ENCODE results near the gene PPA1.

Gene PPA1

GRCh38 chr10:70166394-70166793 lies 66.8 kb downstream of the PPA1 start:
- ATAC-seq, result no peak
- TF ChIP-seq PATZ1 (CRISPR knock-in tag; IDR thresholded peaks at IDR 0.05; ENCODE audit: borderline replicate concordance) (no peak), ARNTL (CRISPR knock-in tag; IDR thresholded peaks at IDR 0.05; ENCODE audit: borderline replicate concordance, low read depth) (no peak), GLIS3 (CRISPR knock-in tag; IDR thresholded peaks at IDR 0.05) (no peak), ZNF565 (CRISPR knock-in tag; conservative IDR thresholded peaks at IDR 0.05; ENCODE audit: low read depth) (no peak), ZC3H10 (CRISPR knock-in tag; IDR thresholded peaks at IDR 0.05) (no peak), CSRNP3 (CRISPR knock-in tag; IDR thresholded peaks at IDR 0.05) (no peak), BACH2 (CRISPR knock-in tag; IDR thresholded peaks at IDR 0.05; ENCODE audit: borderline replicate concordance) (no peak), RARB (CRISPR knock-in tag; IDR thresholded peaks at IDR 0.05) (no peak), TOX (CRISPR knock-in tag; IDR thresholded peaks at IDR 0.05; ENCODE audit: borderline replicate concordance) (no peak), TCF4 (CRISPR knock-in tag; IDR thresholded peaks at IDR 0.05; ENCODE audit: borderline replicate concordance) (no peak)

DNA sequence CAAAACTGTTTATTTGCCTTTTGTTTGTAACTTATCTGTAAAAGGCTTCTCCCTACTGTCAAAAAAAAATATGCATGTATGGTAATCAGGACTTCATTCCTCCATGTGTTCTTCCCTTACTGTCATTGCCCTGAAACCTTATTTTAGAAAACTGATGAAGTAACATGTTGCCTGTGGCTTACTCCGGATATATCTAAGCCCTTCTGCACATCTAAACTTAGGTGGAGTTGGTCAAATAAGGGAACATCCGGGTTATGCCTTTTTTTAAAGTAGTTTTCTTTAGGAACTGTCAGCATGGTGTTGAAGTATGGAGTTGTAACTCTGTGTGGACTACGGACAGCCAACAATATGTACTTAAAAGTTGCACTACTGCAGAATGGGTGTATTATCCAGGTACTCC lies 69.1 kb downstream of the PPA1 start:
- ATAC-seq, result no peak
- TF ChIP-seq ZC3H10 (CRISPR knock-in tag; IDR thresholded peaks at IDR 0.05) (no peak), BACH2 (CRISPR knock-in tag; IDR thresholded peaks at IDR 0.05; ENCODE audit: borderline replicate concordance) (no peak), GLIS3 (CRISPR knock-in tag; IDR thresholded peaks at IDR 0.05) (no peak), CSDC2 (CRISPR knock-in tag; IDR thresholded peaks at IDR 0.05) (no peak), ISL1 (CRISPR knock-in tag; IDR thresholded peaks at IDR 0.05) (no peak), ZFP3 (CRISPR knock-in tag; IDR thresholded peaks at IDR 0.05) (no peak), OSR1 (CRISPR knock-in tag; IDR thresholded peaks at IDR 0.05) (no peak), ZNF8 (CRISPR knock-in tag; IDR thresholded peaks at IDR 0.05) (no peak)

DNA sequence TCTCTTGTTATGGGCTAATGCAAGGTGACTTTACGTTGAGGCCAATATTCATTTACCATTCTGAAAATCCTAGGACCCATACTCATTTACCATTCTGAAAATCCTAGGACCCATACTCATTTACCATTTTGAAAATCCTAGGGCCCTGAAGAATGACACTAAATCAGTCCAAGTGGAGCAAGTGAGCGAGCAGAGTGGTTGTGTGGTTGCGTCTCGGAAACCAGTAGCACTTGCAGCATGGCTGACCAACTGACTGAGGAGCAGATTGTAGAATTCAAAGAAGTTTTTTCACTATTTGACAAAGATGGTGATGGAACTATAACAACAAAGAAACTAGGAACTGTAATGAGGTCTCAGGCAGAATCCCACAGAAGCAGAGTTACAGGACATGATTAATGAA lies 69.8 kb downstream of the PPA1 start:
- no peak for TF ChIP-seq GLIS3 (CRISPR knock-in tag; IDR thresholded peaks at IDR 0.05)
- TF ChIP-seq ZC3H10 (CRISPR knock-in tag; IDR thresholded peaks at IDR 0.05), result no peak
- TF ChIP-seq BACH2 (CRISPR knock-in tag; IDR thresholded peaks at IDR 0.05; ENCODE audit: borderline replicate concordance), result no peak
- TF ChIP-seq CSRNP3 (CRISPR knock-in tag; IDR thresholded peaks at IDR 0.05), result no peak
- no peak for TF ChIP-seq ISL1 (CRISPR knock-in tag; IDR thresholded peaks at IDR 0.05)
- TF ChIP-seq RARB (CRISPR knock-in tag; IDR thresholded peaks at IDR 0.05), result no peak
- TF ChIP-seq PPARA (CRISPR knock-in tag; IDR thresholded peaks at IDR 0.05; ENCODE audit: borderline replicate concordance), result no peak
- TF ChIP-seq, protein P1, sequence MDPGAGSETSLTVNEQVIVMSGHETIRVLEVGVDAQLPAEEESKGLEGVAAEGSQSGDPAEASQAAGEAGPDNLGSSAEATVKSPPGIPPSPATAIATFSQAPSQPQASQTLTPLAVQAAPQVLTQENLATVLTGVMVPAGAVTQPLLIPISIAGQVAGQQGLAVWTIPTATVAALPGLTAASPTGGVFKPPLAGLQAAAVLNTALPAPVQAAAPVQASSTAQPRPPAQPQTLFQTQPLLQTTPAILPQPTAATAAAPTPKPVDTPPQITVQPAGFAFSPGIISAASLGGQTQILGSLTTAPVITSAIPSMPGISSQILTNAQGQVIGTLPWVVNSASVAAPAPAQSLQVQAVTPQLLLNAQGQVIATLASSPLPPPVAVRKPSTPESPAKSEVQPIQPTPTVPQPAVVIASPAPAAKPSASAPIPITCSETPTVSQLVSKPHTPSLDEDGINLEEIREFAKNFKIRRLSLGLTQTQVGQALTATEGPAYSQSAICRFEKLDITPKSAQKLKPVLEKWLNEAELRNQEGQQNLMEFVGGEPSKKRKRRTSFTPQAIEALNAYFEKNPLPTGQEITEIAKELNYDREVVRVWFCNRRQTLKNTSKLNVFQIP (CRISPR knock-in tag; IDR thresholded peaks at IDR 0.05; ENCODE audit: borderline replicate concordance, low read depth), result no peak
- TF ChIP-seq ZFP30 (CRISPR knock-in tag; IDR thresholded peaks at IDR 0.05), result no peak
- TF ChIP-seq ARNTL (CRISPR knock-in tag; IDR thresholded peaks at IDR 0.05; ENCODE audit: borderline replicate concordance, low read depth), result no peak
- TF ChIP-seq CSDC2 (CRISPR knock-in tag; IDR thresholded peaks at IDR 0.05), result no peak
- no peak for TF ChIP-seq ZNF70 (CRISPR knock-in tag; IDR thresholded peaks at IDR 0.05)
- no peak for TF ChIP-seq ESRRG (CRISPR knock-in tag; IDR thresholded peaks at IDR 0.05)
- no peak for TF ChIP-seq CREB5 (CRISPR knock-in tag; IDR thresholded peaks at IDR 0.05; ENCODE audit: low read depth)
- TF ChIP-seq TCF4 (CRISPR knock-in tag; IDR thresholded peaks at IDR 0.05; ENCODE audit: borderline replicate concordance), result no peak
- TF ChIP-seq OSR1 (CRISPR knock-in tag; IDR thresholded peaks at IDR 0.05), result no peak
- no peak for TF ChIP-seq ZFP3 (CRISPR knock-in tag; IDR thresholded peaks at IDR 0.05)
- ATAC-seq, result no peak

GRCh38 chr10:70162892-70163201 lies 70.4 kb downstream of the PPA1 start:
- no peak for ATAC-seq
- TF ChIP-seq ESRRG (CRISPR knock-in tag; IDR thresholded peaks at IDR 0.05) (no peak), ZFP3 (CRISPR knock-in tag; IDR thresholded peaks at IDR 0.05) (no peak), OSR1 (CRISPR knock-in tag; IDR thresholded peaks at IDR 0.05) (no peak), ARNTL (CRISPR knock-in tag; IDR thresholded peaks at IDR 0.05; ENCODE audit: borderline replicate concordance, low read depth) (no peak), SNAI2 (CRISPR knock-in tag; IDR thresholded peaks at IDR 0.05) (no peak), TCF4 (CRISPR knock-in tag; IDR thresholded peaks at IDR 0.05; ENCODE audit: borderline replicate concordance) (no peak), ZC3H10 (CRISPR knock-in tag; IDR thresholded peaks at IDR 0.05) (no peak), ZNF565 (CRISPR knock-in tag; conservative IDR thresholded peaks at IDR 0.05; ENCODE audit: low read depth) (no peak), CSDC2 (CRISPR knock-in tag; IDR thresholded peaks at IDR 0.05) (no peak)
- TF ChIP-seq, protein P2, sequence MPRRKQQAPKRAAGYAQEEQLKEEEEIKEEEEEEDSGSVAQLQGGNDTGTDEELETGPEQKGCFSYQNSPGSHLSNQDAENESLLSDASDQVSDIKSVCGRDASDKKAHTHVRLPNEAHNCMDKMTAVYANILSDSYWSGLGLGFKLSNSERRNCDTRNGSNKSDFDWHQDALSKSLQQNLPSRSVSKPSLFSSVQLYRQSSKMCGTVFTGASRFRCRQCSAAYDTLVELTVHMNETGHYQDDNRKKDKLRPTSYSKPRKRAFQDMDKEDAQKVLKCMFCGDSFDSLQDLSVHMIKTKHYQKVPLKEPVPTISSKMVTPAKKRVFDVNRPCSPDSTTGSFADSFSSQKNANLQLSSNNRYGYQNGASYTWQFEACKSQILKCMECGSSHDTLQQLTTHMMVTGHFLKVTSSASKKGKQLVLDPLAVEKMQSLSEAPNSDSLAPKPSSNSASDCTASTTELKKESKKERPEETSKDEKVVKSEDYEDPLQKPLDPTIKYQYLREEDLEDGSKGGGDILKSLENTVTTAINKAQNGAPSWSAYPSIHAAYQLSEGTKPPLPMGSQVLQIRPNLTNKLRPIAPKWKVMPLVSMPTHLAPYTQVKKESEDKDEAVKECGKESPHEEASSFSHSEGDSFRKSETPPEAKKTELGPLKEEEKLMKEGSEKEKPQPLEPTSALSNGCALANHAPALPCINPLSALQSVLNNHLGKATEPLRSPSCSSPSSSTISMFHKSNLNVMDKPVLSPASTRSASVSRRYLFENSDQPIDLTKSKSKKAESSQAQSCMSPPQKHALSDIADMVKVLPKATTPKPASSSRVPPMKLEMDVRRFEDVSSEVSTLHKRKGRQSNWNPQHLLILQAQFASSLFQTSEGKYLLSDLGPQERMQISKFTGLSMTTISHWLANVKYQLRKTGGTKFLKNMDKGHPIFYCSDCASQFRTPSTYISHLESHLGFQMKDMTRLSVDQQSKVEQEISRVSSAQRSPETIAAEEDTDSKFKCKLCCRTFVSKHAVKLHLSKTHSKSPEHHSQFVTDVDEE (CRISPR knock-in tag; IDR thresholded peaks at IDR 0.05), result no peak
- TF ChIP-seq, protein P1 (CRISPR knock-in tag; IDR thresholded peaks at IDR 0.05; ENCODE audit: borderline replicate concordance, low read depth), result no peak

Data from SK-N-SH treated with all-trans-retinoic acid at 6 μM for 48 hours (cell line).